Endothelial cell of umbilical vein (primary cell): Measurements from ENCODE around the gene CALN1. TPM values are rescaled to one million over a fixed set of nuclear protein-coding genes. Genes with fewer than 3 reads are reported as not detected.

ENCODE experiments used
- BruUV-seq: library from RNA; stranded (reverse); fragments of 400-500 nt; replicated peaks from 2 replicates; lab custom pipeline; 2021; lab: Mats Ljungman, UMichigan
- CTCF ChIA-PET: fragments of 300-600, 350-600 bp; sonication (Branson Sonifier 250); formaldehyde crosslinking; loops from one replicate; lab custom pipeline; 2021; ENCODE audit warnings: antibody characterized with exemption, inconsistent platforms; lab: Charles Lee
- POLR2A ChIA-PET: fragments of 300-600, 350-600 bp; sonication (Branson Sonifier 250); formaldehyde crosslinking; loops from one replicate; lab custom pipeline; 2021; ENCODE audit warnings: antibody characterized with exemption, inconsistent platforms; lab: Charles Lee
- DNase-seq: peaks from one replicate; pipeline ENCODE4 v3.0.0-alpha.2; 2011; ENCODE audit warnings: low read depth, low spot score
- FAIRE-seq: peaks from 2 replicates; lab custom pipeline; 2011; peaks lifted over from hg19 to GRCh38; lab: Jason Lieb, UNC
- H2AFZ ChIP-seq: 2 replicates; pipeline ENCODE4 v1.6.0; 2012; ENCODE audit warnings: low read depth, low read length, control low read depth, inconsistent platforms
- H3K27ac ChIP-seq: 2 replicates; pipeline ENCODE4 v1.5.1; 2011; ENCODE audit warnings: low read depth, mild to moderate bottlenecking, control low read depth, low read length, moderate library complexity; ENCODE audit not compliant: insufficient read depth
- H3K27me3 ChIP-seq, 2 experiments: 2 replicates each; pipeline versions ENCODE4 v1.6.0 to v1.6.1; 2011; ENCODE audit warnings: low read length in 2 of 2, mixed read lengths in 1 of 2; ENCODE audit not compliant: control insufficient read depth in 2 of 2, insufficient read depth in 2 of 2
- H3K36me3 ChIP-seq, 2 experiments: 2 replicates in 1 of 2; 3 replicates in 1 of 2; pipeline ENCODE4 v1.5.1; 2011; ENCODE audit warnings: low read length in 2 of 2, mild to moderate bottlenecking in 1 of 2, moderate library complexity in 1 of 2; ENCODE audit not compliant: control insufficient read depth in 2 of 2, insufficient read depth in 2 of 2; ENCODE audit errors: extremely low read depth in 1 of 2
- H3K4me1 ChIP-seq: 3 replicates; pipeline ENCODE4 v1.5.1; 2011; ENCODE audit warnings: mild to moderate bottlenecking, low read length; ENCODE audit not compliant: control insufficient read depth, insufficient read depth; ENCODE audit errors: extremely low read depth
- H3K4me2 ChIP-seq: 2 replicates; pipeline ENCODE4 v1.6.1; 2011; ENCODE audit warnings: low read length, control low read depth, mixed read lengths; ENCODE audit not compliant: insufficient read depth
- H3K4me3 ChIP-seq, 3 experiments: fragments of 200-600 bp in 1 of 3; sonication (generic), shearing (Covaris generic) in 1 of 3; replicated peaks in 1 of 3; 2 replicates each; pipeline ENCODE4 v1.5.1; 2011 to 2016; ENCODE audit warnings: control low read depth in 3 of 3, low read length in 3 of 3, mild to moderate bottlenecking in 2 of 3, inconsistent platforms in 1 of 3, low read depth in 1 of 3, moderate library complexity in 1 of 3; ENCODE audit not compliant: insufficient read depth in 1 of 3
- H3K79me2 ChIP-seq: 2 replicates; pipeline ENCODE4 v1.6.0; 2012; ENCODE audit warnings: low read length, inconsistent platforms; ENCODE audit not compliant: control insufficient read depth, insufficient read depth
- H3K9ac ChIP-seq: replicated peaks from 2 replicates; pipeline ENCODE3; 2011; ENCODE audit warnings: low read length, control low read depth; ENCODE audit not compliant: insufficient read depth; ENCODE audit errors: extremely low read depth
- H3K9me1 ChIP-seq: replicated peaks from 3 replicates; pipeline ENCODE4 v1.6.0; 2011; ENCODE audit warnings: mild to moderate bottlenecking, low read length; ENCODE audit not compliant: control insufficient read depth, insufficient read depth; ENCODE audit errors: extremely low read depth
- H3K9me3 ChIP-seq: replicated peaks from 2 replicates; pipeline ENCODE4 v1.5.1; 2012; ENCODE audit warnings: low read length, inconsistent platforms; ENCODE audit not compliant: control insufficient read depth, insufficient read depth
- H4K20me1 ChIP-seq: replicated peaks from 2 replicates; pipeline ENCODE3; 2011; ENCODE audit warnings: mild to moderate bottlenecking, low read length; ENCODE audit not compliant: control insufficient read depth, insufficient read depth; ENCODE audit errors: extremely low read depth
- EZH2 ChIP-seq: IDR thresholded peaks from 2 replicates; pipeline ENCODE4 v1.6.1; 2012; ENCODE audit warnings: borderline replicate concordance, low read depth, mild to moderate bottlenecking, moderate library complexity, low read length, inconsistent platforms; ENCODE audit not compliant: severe bottlenecking
- FOS ChIP-seq: IDR thresholded peaks from 2 replicates; pipeline ENCODE4 v1.6.1; 2011; ENCODE audit warnings: mild to moderate bottlenecking, low read length, moderate library complexity, borderline replicate concordance; ENCODE audit not compliant: insufficient read depth
- JUN ChIP-seq: IDR thresholded peaks from 2 replicates; pipeline ENCODE4 v1.6.1; 2011; ENCODE audit warnings: borderline replicate concordance, low read depth; ENCODE audit not compliant: insufficient read length, insufficient read depth
- MAX ChIP-seq: IDR thresholded peaks from 2 replicates; pipeline ENCODE4 v1.6.1; 2011; ENCODE audit not compliant: insufficient read depth, insufficient read length
- MYC ChIP-seq: IDR thresholded peaks from one replicate; pipeline ENCODE4 v1.6.1; 2011; ENCODE audit warnings: mild to moderate bottlenecking, low read depth, low read length
- POLR2A ChIP-seq: IDR thresholded peaks from 2 replicates; pipeline ENCODE4 v1.6.1; 2012; ENCODE audit warnings: low read depth, mild to moderate bottlenecking, control low read depth, low read length
- POLR2AphosphoS5 ChIP-seq: IDR thresholded peaks from 2 replicates; pipeline ENCODE4 v1.6.1; 2012; ENCODE audit warnings: low read depth, mild to moderate bottlenecking, control low read depth, low read length, moderate library complexity; ENCODE audit not compliant: insufficient read depth
- dilution Hi-C: fragments of 300-500 bp; cut with MboI; formaldehyde crosslinking; loops from one replicate; pipeline ENCODE4 v1.15.0; 2019; ENCODE audit warnings: low sequenced_read_pairs; ENCODE audit not compliant: extremely low pct_ligation_motif_present
- intact Hi-C: fragments of 100-400 bp; cut with micrococcal nuclease; formaldehyde crosslinking; loops from one replicate; pipeline ENCODE4 v1.10.0; 2022
- polyA plus RNA-seq, 4 experiments: library from polyadenylated mRNA; depleted of rRNA in 3 of 4; stranded (reverse) in 3 of 4; unstranded in 1 of 4; fragments of >200 nt; gene quantifications; 2 replicates each; pipeline versions ENCODE4 v1.2.1 to v1.2.3, GENCODE V29; 2011 to 2012; ENCODE audit warnings: missing spikeins in 1 of 4
- total RNA-seq: library from RNA; stranded (reverse); gene quantifications from 2 replicates; pipeline ENCODE4 v1.2.3, GENCODE V29; 2021

Gene CALN1
- total and polyA plus RNA-seq, 2 donors (not counting 3 experiments of a cell fraction or from before 2014, with no cell fraction given) = not detected

DNA sequence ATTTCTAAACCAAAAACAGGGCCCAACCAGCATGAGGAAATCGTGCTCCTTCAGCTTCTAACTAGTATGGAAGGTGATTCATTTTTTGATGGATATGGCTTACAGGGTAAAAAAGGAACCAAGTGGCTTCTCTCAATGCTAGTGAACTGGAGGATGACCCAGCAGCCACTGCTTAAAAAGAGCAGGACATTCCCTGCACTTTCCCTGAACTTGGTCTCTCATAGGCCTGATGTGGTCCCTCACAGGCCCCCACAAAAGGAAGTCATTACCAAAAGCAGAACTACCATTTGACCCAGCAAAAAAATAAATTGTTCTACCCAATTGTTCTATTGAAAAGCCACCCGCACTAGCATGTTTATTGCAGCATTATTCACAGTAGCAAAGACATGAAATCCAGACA lies 188.8 kb downstream of the CALN1 start:
- ChIA-PET POLR2A (no interaction called here), CTCF (no interaction called here)
- H3K9me1 ChIP-seq = no peaks in the 10 kb centered on the region
- no peak overlapping the region for H3K27ac ChIP-seq
- no peaks in the 10 kb centered on the region for H3K27me3 ChIP-seq
- no peak overlapping the region for H3K4me2 ChIP-seq
- no peaks in the 10 kb centered on the region for H4K20me1 ChIP-seq
- BruUV-seq = no TSS peak
- no peak overlapping the region for H3K4me3 ChIP-seq
- no peaks in the 10 kb centered on the region for H3K4me1 ChIP-seq
- H3K36me3 ChIP-seq = no peaks in the 10 kb centered on the region
- intact Hi-C loops = no loop called here
- no peak for DNase-seq
- TF ChIP-seq JUN = no peak
- TF ChIP-seq EZH2 = no peak
- TF ChIP-seq FOS = no peak
- TF ChIP-seq POLR2AphosphoS5 = no peak
- no peak for TF ChIP-seq MYC
- FAIRE-seq = no peak
- dilution Hi-C loops = no loop called here
- H3K9me3 ChIP-seq = peaks cover 8% of the 10 kb centered on the region
- no peaks in the 10 kb centered on the region for H3K79me2 ChIP-seq
- no peak overlapping the region for H3K9ac ChIP-seq
- no peak overlapping the region for H2AFZ ChIP-seq

- FAIRE-seq (no peak), DNase-seq (no peak)
- H3K9me3 ChIP-seq = peaks cover 6% of the 10 kb centered on the region
- intact Hi-C loops = no loop called here
- POLR2A ChIA-PET = no interaction called here
- dilution Hi-C loops = no loop called here
- H3K9me1 ChIP-seq = no peaks in the 10 kb centered on the region
- no peak overlapping the region for H2AFZ ChIP-seq
- no peaks in the 10 kb centered on the region for H3K79me2 ChIP-seq
- BruUV-seq = no TSS peak
- TF ChIP-seq FOS (no peak), POLR2AphosphoS5 (no peak), EZH2 (no peak), MYC (no peak), POLR2A (no peak), MAX (no peak)
- CTCF ChIA-PET = no interaction called here
- no peaks in the 10 kb centered on the region for H4K20me1 ChIP-seq
- H3K27me3 ChIP-seq = no peaks in the 10 kb centered on the region
- H3K9ac ChIP-seq = no peak overlapping the region
- no peaks in the 10 kb centered on the region for H3K4me1 ChIP-seq
- no peaks in the 10 kb centered on the region for H3K36me3 ChIP-seq
- H3K4me2 ChIP-seq = no peak overlapping the region
- H3K27ac ChIP-seq = no peak overlapping the region
- no peak overlapping the region for H3K4me3 ChIP-seq
Measured at GRCh38 chr7:72222136-72222535, 190.0 kb downstream of the CALN1 start.
